Lower leg skin (tissue), 4 donors: ENCODE data around the gene TGFA. TPM values are rescaled to one million over a fixed set of nuclear protein-coding genes. Genes with fewer than 3 reads are reported as not detected.

Source experiments
- DNase-seq, 2 donors: peaks; one replicate each; pipeline ENCODE4 v3.0.0-alpha.2; 2019; ENCODE audit warnings: low spot score in 2 of 2
- H3K4me3 ChIP-seq: fragments of 200-600 bp; sonication (generic); 2 replicates; pipeline ENCODE4 v1.5.1; 2017; ENCODE audit warnings: mild to moderate bottlenecking, low read depth; ENCODE audit not compliant: poor library complexity, severe bottlenecking
- POLR2A ChIP-seq, 2 donors: fragments of 450-650 bp; IDR thresholded peaks; one replicate each; pipeline ENCODE4 v1.6.1; 2016 to 2017; ENCODE audit warnings: antibody characterized with exemption in 2 of 2, mild to moderate bottlenecking in 1 of 2, moderate library complexity in 1 of 2
- WGBS, 2 donors: methylation state at CpG; one replicate each; pipeline ENCODE4 v1.1.5; 2018; 5-methylcytosine and 5-hydroxymethylcytosine counted together
- intact Hi-C: fragments of 100-400 bp; cut with DNase I; formaldehyde crosslinking; loops from one replicate; pipeline ENCODE4 v1.15.0; 2023; ENCODE audit warnings: low total_unique reads
- total RNA-seq, 4 donors: library from RNA; depleted of rRNA; stranded (reverse); fragments of >200 nt; gene quantifications; one replicate each; pipeline ENCODE4 v1.1.0, GENCODE V29; 2016
- TF ChIP-seq, protein P1 (sequence below), 3 donors: fragments of 450-650 bp; IDR thresholded peaks; one replicate each; pipeline ENCODE4 v1.5.1; 2016; ENCODE audit warnings: antibody characterized with exemption in 3 of 3, mild to moderate bottlenecking in 3 of 3, moderate library complexity in 2 of 3

The TGFA gene
- total RNA-seq, 4 donors from 2014 or later: 56.5 to 78.3 (median 65.0) TPM

GRCh38 chr2:70477441-70477844, 76.2 kb downstream of the TGFA start:
- DNase-seq: no peak
- 44 to 47% methylated on average over 1 of the region's 1 CpG for WGBS, 2 donors
- TF ChIP-seq, protein P1, sequence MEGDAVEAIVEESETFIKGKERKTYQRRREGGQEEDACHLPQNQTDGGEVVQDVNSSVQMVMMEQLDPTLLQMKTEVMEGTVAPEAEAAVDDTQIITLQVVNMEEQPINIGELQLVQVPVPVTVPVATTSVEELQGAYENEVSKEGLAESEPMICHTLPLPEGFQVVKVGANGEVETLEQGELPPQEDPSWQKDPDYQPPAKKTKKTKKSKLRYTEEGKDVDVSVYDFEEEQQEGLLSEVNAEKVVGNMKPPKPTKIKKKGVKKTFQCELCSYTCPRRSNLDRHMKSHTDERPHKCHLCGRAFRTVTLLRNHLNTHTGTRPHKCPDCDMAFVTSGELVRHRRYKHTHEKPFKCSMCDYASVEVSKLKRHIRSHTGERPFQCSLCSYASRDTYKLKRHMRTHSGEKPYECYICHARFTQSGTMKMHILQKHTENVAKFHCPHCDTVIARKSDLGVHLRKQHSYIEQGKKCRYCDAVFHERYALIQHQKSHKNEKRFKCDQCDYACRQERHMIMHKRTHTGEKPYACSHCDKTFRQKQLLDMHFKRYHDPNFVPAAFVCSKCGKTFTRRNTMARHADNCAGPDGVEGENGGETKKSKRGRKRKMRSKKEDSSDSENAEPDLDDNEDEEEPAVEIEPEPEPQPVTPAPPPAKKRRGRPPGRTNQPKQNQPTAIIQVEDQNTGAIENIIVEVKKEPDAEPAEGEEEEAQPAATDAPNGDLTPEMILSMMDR (IDR thresholded peaks at IDR 0.05): no peak
- TF ChIP-seq POLR2A (IDR thresholded peaks at IDR 0.05): no peak
- intact Hi-C loops: no loop called here
- no peak overlapping the region for H3K4me3 ChIP-seq

- no peak for TF ChIP-seq POLR2A (IDR thresholded peaks at IDR 0.05)
- TF ChIP-seq, protein P1 (IDR thresholded peaks at IDR 0.05): no peak
- no peak for DNase-seq
- intact Hi-C loops: no loop called here
- 72 to 85% methylated on average over 5 of the region's 5 CpGs for WGBS, 2 donors
- H3K4me3 ChIP-seq: no peak overlapping the region
Measured at GRCh38 chr2:70475266-70475665, 78.4 kb downstream of the TGFA start.

GRCh38 chr2:70474256-70474848, 79.3 kb downstream of the TGFA start:
- intact Hi-C loops: no loop called here
- 50 to 62% methylated on average over 1 of the region's 1 CpG for WGBS, 2 donors
- TF ChIP-seq, protein P1 (IDR thresholded peaks at IDR 0.05): no peak
- TF ChIP-seq POLR2A (IDR thresholded peaks at IDR 0.05): no peak
- no peak overlapping the region for H3K4me3 ChIP-seq
- DNase-seq: no peak

DNA sequence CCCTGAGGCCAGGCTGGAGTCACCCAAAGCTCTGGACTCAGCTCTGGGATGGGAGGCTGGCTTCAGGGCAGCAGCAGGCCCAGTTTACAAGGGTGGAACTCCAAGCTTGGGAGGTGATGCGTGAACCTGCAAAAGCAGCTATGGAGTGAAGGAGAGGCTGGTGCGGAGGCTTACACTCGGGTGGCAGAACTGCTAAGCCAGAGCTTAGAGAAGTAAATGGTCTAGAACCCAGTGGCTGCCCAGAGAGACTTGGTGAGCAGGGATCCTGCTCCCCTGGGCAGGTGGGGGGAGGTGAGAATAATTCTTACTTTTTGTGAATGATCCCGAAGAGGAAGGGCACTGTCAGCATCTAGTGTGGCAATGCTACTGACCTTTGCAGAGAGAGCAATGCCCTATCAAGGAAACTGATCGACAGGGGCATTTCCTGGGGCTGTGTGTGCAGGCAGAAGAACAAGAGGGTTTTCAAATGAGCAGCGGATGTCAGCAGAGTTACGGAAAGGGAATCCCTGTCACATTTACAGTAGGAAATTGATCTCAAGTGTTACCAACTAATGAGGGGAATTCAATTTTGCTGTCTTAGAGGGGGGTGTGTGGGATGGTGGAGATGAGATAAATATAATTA, 80.4 kb downstream of the TGFA start:
- intact Hi-C loops: no loop called here
- no peak overlapping the region for H3K4me3 ChIP-seq
- WGBS, 2 donors: 74 to 76% methylated on average over 7 of the region's 7 CpGs
- DNase-seq: no peak
- TF ChIP-seq, protein P1 (IDR thresholded peaks at IDR 0.05): no peak
- TF ChIP-seq POLR2A (IDR thresholded peaks at IDR 0.05): no peak

DNA sequence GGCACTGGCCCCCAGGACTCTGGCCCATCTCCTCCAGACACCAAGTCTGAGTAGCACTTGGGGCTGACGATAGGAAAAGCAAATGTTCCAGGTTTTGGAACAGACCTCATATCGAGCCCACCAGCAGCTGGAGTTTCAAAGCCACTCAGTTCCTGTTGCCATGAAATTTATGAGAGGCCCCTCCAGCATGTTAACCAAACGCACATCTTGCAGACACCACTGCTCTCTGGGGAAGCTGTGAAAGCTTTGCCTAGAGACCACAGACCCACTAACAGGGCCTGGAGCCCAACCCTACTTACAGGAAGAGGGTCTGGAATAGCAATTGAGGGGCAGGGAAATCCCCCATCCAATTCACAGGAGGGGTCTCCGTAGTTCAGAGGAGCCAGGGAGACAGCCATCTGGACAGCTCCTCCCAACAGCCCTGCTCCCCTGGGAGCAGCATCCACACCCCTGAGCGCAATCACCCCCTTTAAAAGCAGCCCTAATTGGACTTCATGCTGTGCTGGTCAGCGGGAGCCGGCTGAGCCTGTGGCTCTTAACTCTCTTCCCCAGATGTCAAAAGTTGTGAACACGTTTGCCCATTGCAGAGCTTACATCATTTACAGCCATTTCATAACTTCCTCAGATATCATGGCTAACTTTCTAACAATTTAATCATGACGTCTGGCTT, 81.3 kb downstream of the TGFA start:
- intact Hi-C loops: no loop called here
- H3K4me3 ChIP-seq: no peak overlapping the region
- TF ChIP-seq, protein P1 (IDR thresholded peaks at IDR 0.05): no peak
- no peak for TF ChIP-seq POLR2A (IDR thresholded peaks at IDR 0.05)
- 70 to 71% methylated on average over 9 of the region's 9 CpGs for WGBS, 2 donors
- no peak for DNase-seq
